ENCODE results near the gene NLGN1. TPM values are rescaled to one million over a fixed set of nuclear protein-coding genes. Genes with fewer than 3 reads are reported as not detected.

NLGN1 gene
- total RNA-seq, 1 experiment from 2014 or later = 5.2 TPM

- Histone ChIP-seq H3K79me2 (ENCODE audit: insufficient read depth, low read length) (no peaks in the 10 kb centered on the region), H3K4me1 (ENCODE audit: insufficient read depth, low read length) (no peaks in the 10 kb centered on the region), H3K9me3 (ENCODE audit: control insufficient read depth, low read depth, low read length) (no peaks in the 10 kb centered on the region), H2BK15ac (ENCODE audit: low read depth, low read length) (no peak overlapping the region), H2BK12ac (ENCODE audit: insufficient read length, low read depth, low read length) (no peak overlapping the region), H4K8ac (replicated peaks; ENCODE audit: insufficient read length, low read depth, low read length) (no peak overlapping the region), H2BK120ac (ENCODE audit: low read depth, low read length, poor library complexity, severe bottlenecking) (no peak overlapping the region), H3K14ac (ENCODE audit: insufficient read depth, low read length) (no peak overlapping the region), H4K91ac (ENCODE audit: insufficient read length, low read depth, low read length) (no peak overlapping the region), H3K18ac (ENCODE audit: insufficient read length, low read depth, low read length) (no peak overlapping the region), H3K56ac (ENCODE audit: insufficient read length, low read depth, low read length) (no peak overlapping the region), H3K79me1 (ENCODE audit: insufficient read depth, low read depth, low read length, poor library complexity, severe bottlenecking) (no peaks in the 10 kb centered on the region), H3K4ac (ENCODE audit: low read depth, low read length) (no peak overlapping the region), H2AK5ac (ENCODE audit: insufficient read length, low read length) (no peak overlapping the region), H3K27ac (ENCODE audit: insufficient read length, low read depth, low read length) (no peak overlapping the region), H3K4me2 (ENCODE audit: insufficient read depth, insufficient read length, low read length) (no peak overlapping the region), H3K23ac (ENCODE audit: insufficient read length, low read depth, low read length) (no peak overlapping the region), H3K23me2 (ENCODE audit: insufficient read length, low read depth, low read length, poor library complexity, severe bottlenecking) (no peaks in the 10 kb centered on the region), H2AFZ (ENCODE audit: low read length) (no peak overlapping the region), H2BK20ac (ENCODE audit: low read depth, low read length, poor library complexity, severe bottlenecking) (no peak overlapping the region), H2BK5ac (ENCODE audit: insufficient read length, low read length) (no peak overlapping the region), H3T11ph (ENCODE audit: low read length) (no peak overlapping the region), H3K9ac (ENCODE audit: extremely low read depth, insufficient read length, low read length) (no peak overlapping the region), H4K5ac (ENCODE audit: insufficient read length, low read depth, low read length) (no peak overlapping the region), H4K20me1 (ENCODE audit: control insufficient read depth, insufficient read depth, insufficient read length) (no peaks in the 10 kb centered on the region), H3K27me3 (ENCODE audit: insufficient read depth, low read length) (0 out of 2 replicates have a peak, but pooled peaks cover 2% of the 10 kb centered on the region)
- Mint-ChIP-seq H3K9me3 (peaks cover under 1% of the 10 kb centered on the region in 2 experiments; a peak in 2 of 5 replicates), H3K27me3 (ENCODE audit: low read depth) (no peaks in the 10 kb centered on the region), H3K4me1 (peaks cover 14 to 17% of the 10 kb centered on the region in 2 experiments), H3K4me3 (no peak overlapping the region), H3K36me3 (ENCODE audit: insufficient read depth in 1 of 3, low read depth in 3 of 3) (peaks cover 0 to 4% (median under 1%) of the 10 kb centered on the region in 3 experiments; a peak in 2 of 7 replicates), H3K27ac (no peak overlapping the region)
- no CpG with 5 or more reads among the region's 2 CpGs for WGBS (ENCODE audit: extremely low coverage, insufficient read length, low lambda C conversion rate)
- DNase-seq = no peak
- TF ChIP-seq CTCF (conservative IDR thresholded peaks at IDR 0.05) = no peak
Measured at GRCh38 chr3:174315225-174315624, 917.7 kb downstream of the NLGN1 start.

Data from H9 (cell line).